ENCODE data around the gene TBC1D25.

DNA sequence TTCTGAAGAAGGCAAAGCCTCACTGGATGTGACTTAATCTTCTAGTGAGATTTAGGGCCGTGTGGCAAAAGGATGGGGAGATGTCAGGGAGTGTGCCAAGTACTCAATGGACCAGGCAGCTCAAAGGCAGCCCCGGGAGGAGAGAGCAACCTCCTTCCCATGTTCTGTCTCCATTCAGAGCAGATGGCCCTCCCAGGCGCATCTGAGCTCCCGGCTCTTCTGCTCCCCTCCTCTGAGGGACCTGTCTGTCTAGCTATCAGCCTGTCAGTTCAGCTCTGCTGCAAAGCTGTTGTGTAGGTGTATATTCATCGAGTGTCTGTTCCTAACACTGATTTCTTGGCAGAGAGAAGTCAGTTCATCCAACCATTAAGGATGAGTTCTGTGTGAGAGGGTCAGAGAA lies 41.6 kb upstream of the TBC1D25 start:
- TF ChIP-seq BHLHE40 (IDR thresholded peaks at IDR 0.05; ENCODE audit: borderline replicate concordance) (no peak), CTBP1 (IDR thresholded peaks at IDR 0.05; ENCODE audit: borderline replicate concordance) (no peak)
